Suprapubic skin (tissue), 3 donors: ENCODE results near the gene HERC2.

Experiments used
- POLR2AphosphoS5 ChIP-seq, 3 donors: sonication (generic); formaldehyde crosslinking; IDR thresholded peaks; one replicate each; pipeline ENCODE4 v1.6.1; 2017; ENCODE audit warnings: antibody characterized with exemption in 3 of 3
- TF ChIP-seq, protein P1 (sequence below), 2 donors: fragments of 200-600 bp in 1 of 2; fragments of 450-650 bp in 1 of 2; sonication (generic) in 1 of 2; IDR thresholded peaks; one replicate each; pipeline ENCODE4 v1.5.1; 2016 to 2019; ENCODE audit warnings: antibody characterized with exemption in 2 of 2, mild to moderate bottlenecking in 1 of 2, moderate library complexity in 1 of 2

GRCh38 chr15:28103831-28104230, 218.1 kb downstream of the HERC2 start:
- TF ChIP-seq, protein P1, sequence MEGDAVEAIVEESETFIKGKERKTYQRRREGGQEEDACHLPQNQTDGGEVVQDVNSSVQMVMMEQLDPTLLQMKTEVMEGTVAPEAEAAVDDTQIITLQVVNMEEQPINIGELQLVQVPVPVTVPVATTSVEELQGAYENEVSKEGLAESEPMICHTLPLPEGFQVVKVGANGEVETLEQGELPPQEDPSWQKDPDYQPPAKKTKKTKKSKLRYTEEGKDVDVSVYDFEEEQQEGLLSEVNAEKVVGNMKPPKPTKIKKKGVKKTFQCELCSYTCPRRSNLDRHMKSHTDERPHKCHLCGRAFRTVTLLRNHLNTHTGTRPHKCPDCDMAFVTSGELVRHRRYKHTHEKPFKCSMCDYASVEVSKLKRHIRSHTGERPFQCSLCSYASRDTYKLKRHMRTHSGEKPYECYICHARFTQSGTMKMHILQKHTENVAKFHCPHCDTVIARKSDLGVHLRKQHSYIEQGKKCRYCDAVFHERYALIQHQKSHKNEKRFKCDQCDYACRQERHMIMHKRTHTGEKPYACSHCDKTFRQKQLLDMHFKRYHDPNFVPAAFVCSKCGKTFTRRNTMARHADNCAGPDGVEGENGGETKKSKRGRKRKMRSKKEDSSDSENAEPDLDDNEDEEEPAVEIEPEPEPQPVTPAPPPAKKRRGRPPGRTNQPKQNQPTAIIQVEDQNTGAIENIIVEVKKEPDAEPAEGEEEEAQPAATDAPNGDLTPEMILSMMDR (IDR thresholded peaks at IDR 0.05): no peak
- no peak for TF ChIP-seq POLR2AphosphoS5 (IDR thresholded peaks at IDR 0.05)
